Heart right ventricle (tissue), 16 donors: ENCODE data around the gene EHBP1. TPM values are rescaled to one million over a fixed set of nuclear protein-coding genes. Genes with fewer than 3 reads are reported as not detected.

Source experiments
- ATAC-seq, 8 donors: fragments of 200-7000 bp; cut with Tn5 transposase; one replicate each; pipeline ENCODE4 v1.9.1; 2020; ENCODE audit warnings: mild to moderate bottlenecking in 8 of 8, moderate library complexity in 8 of 8, moderate number of reproducible peaks in 1 of 8
- DNase-seq, 2 donors: peaks; one replicate each; pipeline ENCODE4 v3.0.0-alpha.2; 2020
- H3K27ac ChIP-seq, 10 donors: fragments of 200-600 bp; sonication (generic) in 2 of 10; one replicate each; pipeline versions ENCODE4 v1.5.0 to v1.8.0; 2020 to 2022; ENCODE audit warnings: mild to moderate bottlenecking in 3 of 10
- H3K27me3 ChIP-seq, 7 donors: fragments of 200-600 bp; one replicate each; pipeline ENCODE4 v1.8.0; 2021 to 2022; ENCODE audit warnings: mild to moderate bottlenecking in 2 of 7
- H3K36me3 ChIP-seq, 9 donors: fragments of 200-600 bp; sonication (generic) in 1 of 9; one replicate each; pipeline versions ENCODE4 v1.5.0 to v1.8.0; 2020 to 2022; ENCODE audit warnings: mild to moderate bottlenecking in 2 of 9
- H3K4me1 ChIP-seq, 9 donors: fragments of 200-600 bp; sonication (generic) in 1 of 9; one replicate each; pipeline versions ENCODE4 v1.5.0 to v1.8.0; 2020 to 2022; ENCODE audit warnings: mild to moderate bottlenecking in 4 of 9
- H3K4me3 ChIP-seq, 10 donors: fragments of 200-600 bp; sonication (generic) in 2 of 10; one replicate each; pipeline versions ENCODE4 v1.5.0 to v1.8.0; 2020 to 2022; ENCODE audit warnings: mild to moderate bottlenecking in 7 of 10, moderate library complexity in 2 of 10
- H3K9me3 ChIP-seq, 11 donors: fragments of 200-600 bp in 10 of 11; sonication (generic) in 2 of 11; one replicate each; pipeline versions ENCODE4 v1.5.0 to v1.8.0; 2013 to 2022; ENCODE audit warnings: mild to moderate bottlenecking in 2 of 11, control low read depth in 1 of 11, moderate library complexity in 1 of 11
- CTCF ChIP-seq, 9 donors: fragments of 200-600 bp; sonication (generic) in 2 of 9; IDR thresholded peaks; one replicate each; pipeline versions ENCODE4 v1.5.0 to v1.8.0; 2021 to 2022; ENCODE audit warnings: antibody characterized with exemption in 9 of 9, mild to moderate bottlenecking in 5 of 9, moderate library complexity in 1 of 9
- WGBS, 2 donors: extraction: QIAGEN DNeasy Blood & Tissue Kit; methylation state at CpG; one replicate each; pipeline ENCODE4 v1.1.7; 2013; ENCODE audit warnings: inconsistent platforms in 1 of 2; 5-methylcytosine and 5-hydroxymethylcytosine counted together
- intact Hi-C, 10 donors: fragments of 100-400 bp; cut with DNase I; formaldehyde crosslinking; loops; one replicate each; pipeline versions ENCODE4 v1.11.1 to v1.14.2; 2022
- polyA plus RNA-seq, 2 donors: library from polyadenylated mRNA; stranded (reverse); fragments of 200-250 nt; gene quantifications; one replicate each; pipeline ENCODE4 v1.2.3, GENCODE V29; 2013
- total RNA-seq, 10 donors: library from RNA; stranded (reverse); fragmentation: NEBNext Ultra II Directional in 3 of 10; extraction: Animal tissue kit (Norgen Biotek cat#: 25700) in 3 of 10; gene quantifications; one replicate each; pipeline versions ENCODE4 v1.2.1 to v1.2.4, GENCODE V29; 2021 to 2023
- donor health status: Arrhythmogenic right ventricular cardiomyopathy.
- donor health status: ischemic (EF 13 %, LVEDD 7.1; RV severe dilation, severe dysfunction).
- donor health status: healthy with polysubstance abuse.
- donor health status: DM: no; HTN: yes; CAD: no.
- donor health status: DM: no; HTN: no; CAD: no.
- donor health status: ischemic (EF 25% LVEDD 6.9; RV normal size, moderate dysfunction).
- donor health status: ischemic (EF 25% LVEDD 5.7; RV mildly dilated, moderate dysfunction).
- donor health status: healthy.
- donor health status: DM: yes; HTN: yes; CAD: no.
- donor health status: Ischemic cardiomyopathy.
- donor health status: ischemic (EF 35%, LVEDD 5.7; RV mildly dilated, moderate dysfunction).
- donor health status: nonischemic (EF 11% LVEDD 7.7; RV severe dilation, severe dysfunction).
- donor health status: DM: yes; HTN: yes; CAD: no.
- donor health status: PGD.
- donor health status: ischemic (EF 29% LVEDD 5.4; RV normal size, mild dysfunction).
- donor health status: nonischemic (EF 23%, LVEDD 6.1; RV moderate dilation, normal function).

The EHBP1 gene
- total and polyA plus RNA-seq, 12 donors: 7.8 to 26.1 (median 20.1) TPM

- no peaks in the 10 kb centered on the region for H3K27me3 ChIP-seq
- WGBS, 2 donors: 90 to 91% methylated on average over 2 of the region's 2 CpGs
- H3K4me1 ChIP-seq: peaks cover 0 to 13% (median 7%) of the 10 kb centered on the region in 9 donors
- H3K36me3 ChIP-seq: peaks cover 0 to 3% (median 0%) of the 10 kb centered on the region in 9 donors
- peaks cover 0 to 36% (median 13%) of the 10 kb centered on the region in 11 donors for H3K9me3 ChIP-seq
- no peak for DNase-seq
- peak in 1 of 8 donors; percentile 19 for ATAC-seq
- intact Hi-C loops: no loop called here
- H3K4me3 ChIP-seq: no peak overlapping the region
- no peak for TF ChIP-seq CTCF (IDR thresholded peaks at IDR 0.05)
- no peak overlapping the region for H3K27ac ChIP-seq
These were observed 21.9 kb downstream of the EHBP1 start for GRCh38 chr2:62727259-62727867.

GRCh38 chr2:62727876-62728566, 22.5 kb downstream of the EHBP1 start:
- H3K36me3 ChIP-seq: peaks cover 0 to 3% (median 0%) of the 10 kb centered on the region in 9 donors
- intact Hi-C loops: no loop called here
- H3K27ac ChIP-seq: no peak overlapping the region
- TF ChIP-seq CTCF (IDR thresholded peaks at IDR 0.05): no peak
- H3K27me3 ChIP-seq: no peaks in the 10 kb centered on the region
- ATAC-seq (no peak), DNase-seq (no peak)
- H3K4me3 ChIP-seq: no peak overlapping the region
- 62 to 65% methylated on average over 5 of the region's 5 CpGs for WGBS, 2 donors
- peaks cover 0 to 32% (median 15%) of the 10 kb centered on the region in 11 donors for H3K9me3 ChIP-seq
- peaks cover 0 to 13% (median 7%) of the 10 kb centered on the region in 9 donors for H3K4me1 ChIP-seq

- TF ChIP-seq CTCF (IDR thresholded peaks at IDR 0.05): no peak
- peaks cover 0 to 11% (median 0%) of the 10 kb centered on the region in 9 donors for H3K4me1 ChIP-seq
- no peak overlapping the region for H3K4me3 ChIP-seq
- DNase-seq: no peak
- no peaks in the 10 kb centered on the region for H3K27me3 ChIP-seq
- peaks cover 0 to 21% (median 15%) of the 10 kb centered on the region in 11 donors for H3K9me3 ChIP-seq
- WGBS, 2 donors: 93 to 96% methylated on average over 3 of the region's 3 CpGs
- H3K27ac ChIP-seq: no peak overlapping the region
- H3K36me3 ChIP-seq: peaks cover 0 to 3% (median 0%) of the 10 kb centered on the region in 9 donors
- ATAC-seq: no peak
- intact Hi-C loops: no loop called here
These were observed 25.8 kb downstream of the EHBP1 start for GRCh38 chr2:62731275-62731674.

GRCh38 chr2:62732262-62732777, 26.8 kb downstream of the EHBP1 start:
- no peak for ATAC-seq
- WGBS, 2 donors: 96 to 99% methylated on average over 6 of the region's 6 CpGs
- no peak for DNase-seq
- H3K9me3 ChIP-seq: peaks cover 0 to 21% (median 15%) of the 10 kb centered on the region in 11 donors
- TF ChIP-seq CTCF (IDR thresholded peaks at IDR 0.05): no peak
- H3K27ac ChIP-seq: no peak overlapping the region
- intact Hi-C loops: no loop called here
- H3K4me1 ChIP-seq: peaks cover 0 to 9% (median 0%) of the 10 kb centered on the region in 9 donors
- no peak overlapping the region for H3K4me3 ChIP-seq
- peaks cover 0 to 3% (median 0%) of the 10 kb centered on the region in 9 donors for H3K36me3 ChIP-seq
- no peaks in the 10 kb centered on the region for H3K27me3 ChIP-seq
